ENCODE data around the gene FAM131C. TPM values are rescaled to one million over a fixed set of nuclear protein-coding genes. Genes with fewer than 3 reads are reported as not detected.

Gene FAM131C
- not detected in 2 replicates for total RNA-seq

GRCh38 chr1:16073490-16074119 is at the start of gene FAM131C:
Gene FAM131C (minus strand): TSS chr1:16073651. CDS start chr1:16073442, 209 bp downstream.

GRCh38 chr1:16043521-16043920 is 29.9 kb downstream of the FAM131C start, which contains the start of gene CLCNKB:
Gene CLCNKB (plus strand): TSS chr1:16043782. CDS start chr1:16044493, 711 bp downstream.

GRCh38 chr1:16021681-16022080 is 51.8 kb downstream of the FAM131C start, which contains the start of gene CLCNKA:
Gene CLCNKA (plus strand): TSS chr1:16022036. CDS start chr1:16022620, 584 bp downstream.

GRCh38 chr1:16017461-16018303 is 55.8 kb downstream of the FAM131C start, which contains the start of gene HSPB7:
Gene HSPB7 (minus strand): TSS chr1:16018043. CDS start chr1:16017963, 80 bp downstream.

Other genes starting within 250 kb of the FAM131C start
- gene SPEN, start 225.9 kb downstream of the FAM131C start, total RNA-seq, result 9.7 and 20.3 TPM in 2 replicates
- gene ZBTB17, start 97.5 kb downstream of the FAM131C start, total RNA-seq, result 22.0 and 23.4 TPM in 2 replicates
- gene SRARP, start 69.4 kb downstream of the FAM131C start, total RNA-seq, result not detected in 2 replicates
- 0.26 and 0.32 TPM in 2 replicates for gene HSPB7, start 55.6 kb downstream of the FAM131C start, total RNA-seq
- gene CLCNKA, start 51.6 kb downstream of the FAM131C start, total RNA-seq, result not detected in 2 replicates
- gene CLCNKB, start 29.9 kb downstream of the FAM131C start, total RNA-seq, result not detected in 2 replicates
- 14.9 and 52.8 TPM in 2 replicates for gene EPHA2, start 82.4 kb upstream of the FAM131C start, total RNA-seq
- 9.4 and 13.3 TPM in 2 replicates for gene ARHGEF19, start 139.0 kb upstream of the FAM131C start, total RNA-seq
- 3.6 and 11.4 TPM in 2 replicates for gene CPLANE2, start 163.5 kb upstream of the FAM131C start, total RNA-seq

Data from epithelial cell of alveolus of lung (primary cell).